Hematopoietic multipotent progenitor cell treated with erythropoietin and hydrocortisone succinate and interleukin-3 and kit ligand, for 17 days (in vitro differentiated cells): ENCODE data around the gene DHX29.

Experiments used
- DNase-seq: peaks from one replicate; pipeline ENCODE4 v3.0.0-alpha.2; 2015; ENCODE audit warnings: low spot score

Gene DHX29

DNA sequence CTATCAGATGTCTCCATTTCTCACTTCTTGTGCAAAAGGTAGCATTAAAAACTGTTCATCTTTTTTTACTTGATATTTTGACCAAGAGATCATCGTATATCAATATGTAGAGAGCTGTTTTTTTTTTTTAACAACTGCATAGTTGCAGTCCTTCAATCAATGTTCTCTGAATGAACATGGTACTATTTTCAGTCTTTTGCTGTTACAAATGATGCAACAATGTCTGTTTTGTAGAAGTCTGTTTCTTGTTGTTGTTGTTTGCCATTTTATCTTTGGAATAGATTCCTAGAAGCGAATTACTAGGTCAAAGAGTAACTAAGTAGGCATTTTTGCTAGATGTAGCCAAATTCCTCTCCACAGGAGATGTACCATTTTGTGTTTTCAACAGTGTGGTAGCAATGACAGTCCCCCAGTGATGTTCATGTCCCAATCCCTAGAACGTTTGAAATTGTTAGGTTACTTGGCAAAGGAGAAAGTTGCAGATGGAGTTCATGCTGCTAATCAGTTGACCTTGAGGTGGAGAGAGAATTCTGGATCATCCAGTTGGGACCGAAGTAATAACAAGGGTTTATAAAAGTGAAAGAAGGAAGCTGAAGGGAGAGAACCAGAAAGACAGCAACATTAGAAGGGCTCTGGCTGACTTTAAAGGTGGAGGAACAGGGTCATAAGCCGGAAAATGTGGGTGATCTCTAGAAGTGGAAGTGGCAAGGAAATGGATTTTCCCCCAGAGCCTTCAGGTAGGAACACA is 6.5 kb upstream of the DHX29 start:
- no peak for DNase-seq

DNA sequence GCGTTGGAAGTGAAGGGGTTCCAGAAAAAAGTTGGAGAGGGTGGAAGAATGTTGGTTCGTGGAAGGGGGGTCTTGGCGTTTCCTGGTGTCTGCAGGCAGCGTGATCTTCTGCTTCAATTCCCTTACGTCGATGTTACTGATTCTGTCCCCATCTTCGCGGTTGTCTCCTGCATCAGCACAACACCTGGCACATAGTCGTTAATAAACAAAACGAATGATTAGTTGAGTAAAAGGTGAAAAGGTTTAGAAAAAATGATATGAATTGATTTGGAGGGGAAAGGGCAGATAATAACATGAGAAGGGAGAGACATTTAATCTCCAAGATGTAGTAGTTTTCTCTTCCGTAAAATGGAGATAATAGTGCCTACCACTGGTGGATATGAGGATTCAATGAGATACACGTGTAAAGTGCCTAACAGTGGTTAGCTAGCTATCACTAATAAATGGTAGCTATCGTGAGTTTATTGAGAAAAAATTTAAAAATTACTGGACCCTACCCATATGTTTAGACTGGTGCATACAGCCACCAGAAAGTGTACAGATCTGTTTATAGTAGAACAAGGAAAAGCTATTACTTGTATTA is 851 bp upstream of the DHX29 start:
- peak; percentile 50 for DNase-seq

DNA sequence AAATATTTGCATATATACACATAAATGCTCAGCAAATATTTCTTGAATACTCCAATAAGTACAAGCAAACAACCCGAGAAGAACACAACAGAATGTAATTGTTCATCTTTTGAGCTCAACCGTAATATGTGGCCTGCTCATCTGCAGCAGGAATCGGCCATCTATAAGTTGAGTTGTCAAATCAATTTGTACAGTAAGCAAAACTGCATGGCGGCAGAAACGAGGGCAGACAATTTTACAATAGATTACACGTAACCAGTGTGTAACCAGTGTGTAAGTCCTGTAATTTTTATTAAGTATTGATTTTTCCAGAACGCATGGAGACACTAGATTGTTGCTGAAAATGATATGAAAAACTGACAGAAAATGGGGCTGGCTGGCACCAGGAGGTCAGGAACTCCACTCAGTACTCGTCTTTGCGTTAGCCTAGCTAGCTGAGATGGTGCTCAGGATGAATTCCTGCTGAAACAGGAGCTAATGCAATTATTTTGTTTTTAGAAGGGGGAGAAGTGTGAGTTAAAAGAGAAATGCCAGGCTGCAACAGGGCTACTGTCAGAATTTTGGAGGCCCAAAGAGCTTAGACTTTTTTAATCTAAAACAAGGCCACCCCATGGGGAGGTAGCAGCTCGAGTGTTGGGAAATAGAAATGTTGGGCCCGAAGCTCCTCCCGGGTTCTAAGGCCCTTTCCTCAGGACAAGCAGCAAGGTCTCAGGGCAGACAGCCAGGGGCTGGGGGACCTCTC is 682 bp downstream of the DHX29 start:
- peak; percentile 35 for DNase-seq

DNA sequence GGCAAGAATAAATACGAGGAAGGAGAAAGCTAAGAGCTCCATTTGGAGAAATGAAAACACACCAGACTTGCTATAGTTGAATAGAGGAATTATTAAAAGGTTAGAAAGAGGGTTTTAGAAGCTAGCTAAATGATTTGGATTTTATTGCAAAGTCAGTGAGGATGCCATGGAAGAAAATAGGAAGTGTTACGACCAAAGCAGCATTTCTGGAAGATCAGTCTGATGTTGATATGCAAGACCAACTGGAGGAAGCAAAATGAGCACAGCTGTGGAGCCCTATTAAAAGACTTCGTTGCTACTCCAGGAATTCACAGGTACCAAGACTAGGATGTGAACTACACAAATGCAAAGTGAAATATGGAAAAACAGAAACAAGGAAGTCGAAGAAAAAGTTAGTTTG is 2.1 kb downstream of the DHX29 start:
- DNase-seq = peak; percentile 15

DNA sequence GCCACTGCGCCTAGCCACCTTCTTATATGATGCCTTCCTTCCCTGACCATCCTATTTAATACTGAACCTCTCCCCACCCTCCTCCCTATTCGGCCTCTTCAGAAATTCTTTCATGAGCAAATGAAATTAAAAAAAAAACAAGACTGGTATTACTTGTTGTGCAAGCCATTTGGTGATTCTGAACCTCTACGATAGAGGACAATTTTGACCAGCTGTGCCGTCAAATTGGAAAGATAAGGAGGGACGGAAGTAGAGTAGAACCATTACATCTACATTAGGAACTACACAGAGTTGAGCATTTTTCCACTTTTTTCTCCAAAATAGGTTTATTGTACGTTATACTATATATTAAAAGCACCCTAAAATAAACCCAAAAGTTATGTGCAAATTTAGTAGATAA is 2.9 kb downstream of the DHX29 start:
- DNase-seq = peak; percentile 32

DNA sequence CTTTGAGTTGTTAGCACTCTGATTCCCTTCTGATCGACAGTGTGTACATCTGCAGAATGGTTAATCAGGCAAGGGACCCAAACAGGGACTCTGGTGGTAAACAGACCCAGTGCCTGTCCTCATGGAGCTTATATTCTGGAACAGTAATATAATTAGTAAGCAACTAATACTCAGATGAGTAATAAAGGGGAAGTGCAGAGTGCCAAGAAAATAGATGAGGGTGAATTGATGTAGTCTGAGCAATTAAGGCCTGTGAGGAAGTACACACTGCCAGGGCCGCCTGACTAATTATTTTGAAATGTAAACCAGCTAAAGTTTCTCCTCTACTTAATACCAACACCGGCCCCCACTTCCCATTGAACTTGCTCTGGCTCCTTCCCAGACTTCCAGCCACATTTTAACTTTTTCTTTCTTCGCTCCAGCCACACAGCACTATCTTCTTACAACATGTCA is 4.2 kb downstream of the DHX29 start:
- DNase-seq = peak; percentile 49

DNA sequence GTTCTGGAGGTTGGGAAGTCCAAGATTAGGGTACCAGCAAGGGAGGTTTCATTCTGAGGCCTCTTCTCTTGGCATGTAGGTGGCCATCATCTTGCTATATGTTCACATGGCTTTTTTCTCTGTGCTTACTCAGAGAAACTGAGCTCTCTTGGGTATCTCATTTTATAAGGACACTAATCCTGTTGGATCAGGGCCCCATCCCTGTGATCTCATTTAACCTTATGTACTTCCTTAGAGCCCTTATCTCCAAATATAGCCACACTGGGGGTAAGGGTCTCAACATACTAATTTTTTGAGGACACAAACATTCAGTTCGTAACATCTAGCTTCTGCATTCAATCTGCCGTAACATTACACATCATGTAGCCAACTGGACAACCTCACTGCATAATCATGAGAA is 6.6 kb downstream of the DHX29 start:
- no peak for DNase-seq

DNA sequence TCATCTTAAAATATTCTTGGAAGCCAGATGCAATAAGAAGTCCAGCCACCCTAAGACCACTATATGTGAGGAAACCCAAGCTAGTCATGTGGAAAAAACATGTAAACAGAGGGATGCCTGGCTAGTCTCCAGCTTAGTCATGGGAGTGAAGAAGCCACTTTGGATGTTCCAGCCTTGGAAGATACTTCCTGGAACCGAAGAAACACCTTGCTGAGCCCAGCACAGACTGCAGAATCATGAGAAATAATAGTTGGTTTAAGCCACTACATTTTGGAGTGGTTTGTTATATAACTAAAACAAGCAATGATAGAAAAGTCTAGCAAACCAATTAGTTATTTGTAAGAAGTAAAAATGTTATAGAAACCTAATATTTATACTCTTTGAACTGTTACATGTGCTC is 12.6 kb downstream of the DHX29 start:
- no peak for DNase-seq

DNA sequence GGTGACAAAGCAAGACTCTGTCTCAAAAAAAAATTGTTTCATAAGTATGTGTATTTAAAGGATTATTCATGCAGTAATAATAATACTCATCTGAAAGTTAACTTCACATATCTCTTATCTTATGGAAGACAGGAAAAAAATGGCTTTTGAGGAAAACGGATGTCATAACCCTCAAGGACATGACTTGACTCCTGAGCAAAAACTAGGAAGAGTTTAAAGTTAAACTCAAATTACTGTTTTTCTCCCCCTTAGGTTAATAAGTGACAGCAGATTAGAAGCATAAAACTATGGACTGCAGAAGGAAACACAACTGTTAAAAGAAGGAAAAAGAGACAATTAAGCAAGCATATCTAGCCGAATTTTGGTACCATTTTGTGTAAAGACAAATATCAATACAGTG is 16.5 kb downstream of the DHX29 start:
- DNase-seq = no peak

DNA sequence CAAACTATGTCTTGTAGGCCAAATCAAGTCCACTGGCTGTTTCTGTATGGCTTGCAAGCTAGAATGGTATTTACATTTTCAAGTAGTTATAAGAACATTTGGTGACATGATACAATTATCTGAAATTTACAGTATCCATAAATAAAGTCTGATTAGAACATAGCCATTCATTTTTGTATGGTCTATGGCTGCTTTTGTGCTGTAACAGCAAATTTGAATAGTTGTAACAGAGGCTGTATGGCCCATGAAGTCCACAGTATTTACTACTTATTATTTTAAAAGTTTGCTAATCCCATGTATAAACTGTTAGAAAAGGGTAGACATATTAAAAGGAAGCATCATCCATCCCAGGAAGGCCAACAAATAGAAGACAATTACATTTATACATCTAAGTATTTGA is 17.7 kb downstream of the DHX29 start:
- no peak for DNase-seq

DNA sequence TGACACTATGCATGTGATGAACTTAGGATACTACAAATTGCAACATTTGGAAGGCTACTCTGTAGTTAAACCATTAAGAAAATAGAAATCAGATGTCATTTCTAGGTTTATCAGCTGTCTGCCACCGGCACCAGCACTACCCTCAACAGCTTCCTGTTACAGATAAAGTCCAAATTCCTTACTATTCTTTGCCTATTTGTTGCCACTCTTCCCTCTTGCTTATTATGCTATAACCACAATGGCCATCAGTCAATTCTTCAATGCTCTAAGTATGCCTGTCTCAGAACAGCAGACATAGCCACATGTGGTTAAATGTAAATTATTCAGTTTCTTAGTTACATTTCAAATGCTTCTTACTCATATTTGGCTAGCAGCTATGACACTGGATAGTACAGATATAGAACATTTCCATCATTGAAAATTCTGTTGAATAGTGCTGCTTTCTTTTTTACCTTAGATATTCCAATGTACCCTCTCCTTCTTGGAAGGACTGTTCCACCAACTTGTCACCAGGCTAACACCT is 21.0 kb downstream of the DHX29 start:
- no peak for DNase-seq

DNA sequence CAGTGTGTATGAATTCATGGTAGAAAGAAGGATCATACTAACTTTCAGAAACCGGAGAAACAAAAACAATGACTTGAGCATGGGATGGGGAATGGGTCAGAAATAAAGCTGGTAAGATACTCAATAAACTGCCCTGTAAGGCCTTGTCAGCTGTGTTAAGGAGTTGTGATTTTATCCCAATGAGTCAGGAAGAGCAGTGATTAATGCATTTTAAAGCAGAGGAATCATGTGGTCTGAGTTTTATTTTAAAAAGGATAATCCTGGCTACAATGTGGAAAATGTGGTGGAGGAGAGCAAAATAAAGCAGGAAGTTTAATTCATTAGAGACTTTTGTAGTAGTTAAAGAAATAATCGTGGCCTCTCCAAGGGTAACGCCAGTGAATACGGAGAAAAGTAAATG is 28.7 kb downstream of the DHX29 start:
- DNase-seq = no peak

DNA sequence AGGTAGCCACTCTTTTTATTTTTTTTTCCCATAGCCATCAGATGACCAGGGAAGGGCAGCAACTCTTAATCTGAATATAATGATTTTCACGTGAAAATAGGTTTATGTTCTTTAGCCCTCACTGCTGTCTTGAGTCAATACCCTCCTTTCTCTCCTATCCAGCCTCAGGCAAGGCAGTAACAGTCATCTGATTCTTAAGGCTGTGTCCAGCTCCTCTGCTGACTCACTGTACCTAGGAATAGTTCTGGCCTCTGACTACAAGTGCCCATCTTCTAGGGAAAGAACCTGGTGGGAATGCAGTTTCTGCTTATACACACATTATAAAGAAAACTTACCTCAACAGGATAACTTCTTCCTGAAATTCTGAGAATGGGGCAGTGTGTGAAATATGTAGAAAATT is 30.7 kb downstream of the DHX29 start:
- DNase-seq = no peak

DNA sequence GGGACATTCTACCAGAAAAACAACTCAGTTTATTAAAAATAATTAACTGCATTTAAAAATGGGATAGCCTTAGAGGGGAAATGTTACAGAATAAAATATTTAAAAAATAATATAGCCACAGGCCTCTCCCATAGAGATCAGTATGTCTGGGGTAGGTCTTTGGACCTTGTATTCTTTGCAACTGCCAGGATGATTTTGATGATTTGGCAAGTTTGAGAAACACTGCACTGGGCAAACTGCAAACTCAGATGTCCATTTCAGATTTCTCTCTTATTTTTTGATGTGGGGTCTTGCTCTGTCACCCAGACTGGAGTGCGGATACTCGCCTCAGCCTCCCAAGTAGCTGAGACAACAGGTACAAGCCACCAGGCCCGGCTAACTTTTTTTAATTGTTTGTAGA is 49.2 kb downstream of the DHX29 start:
- DNase-seq = no peak

DNA sequence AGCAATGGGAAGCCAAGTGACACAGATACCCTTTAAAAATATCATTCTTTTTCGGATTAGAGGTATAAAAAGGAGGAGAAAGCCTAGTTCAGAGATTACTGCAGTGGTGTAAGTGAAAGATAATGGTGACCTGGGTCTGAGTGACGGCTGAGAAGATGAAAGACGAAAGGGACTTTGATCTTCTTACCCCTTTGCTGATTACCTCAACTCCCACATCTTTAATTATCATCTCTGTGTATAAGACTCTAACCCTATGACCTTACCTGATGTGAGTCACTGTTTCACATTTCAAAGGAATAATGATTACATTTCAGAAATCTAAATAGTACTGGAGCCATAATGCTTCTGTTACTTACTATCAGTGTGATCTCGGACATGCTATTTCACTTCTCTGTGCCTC is 52.7 kb downstream of the DHX29 start:
- no peak for DNase-seq

DNA sequence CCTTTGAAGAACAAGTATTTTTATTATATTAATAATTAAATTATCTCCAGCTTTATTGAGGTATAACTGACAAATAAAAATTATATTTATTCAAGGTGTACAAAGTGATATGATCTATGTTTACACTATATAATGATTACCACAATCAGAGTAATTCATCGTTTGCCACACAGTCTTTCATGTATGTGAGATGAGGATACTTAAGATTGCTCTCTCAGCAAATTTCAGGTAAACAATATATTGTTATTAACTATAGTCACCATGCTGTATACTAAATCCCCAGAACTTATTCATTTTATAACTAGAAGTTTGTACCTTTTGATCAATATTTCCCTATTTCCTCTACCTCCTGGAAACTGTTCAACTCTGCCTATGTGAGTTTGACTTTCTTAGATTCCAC is 57.4 kb downstream of the DHX29 start:
- DNase-seq = no peak

DNA sequence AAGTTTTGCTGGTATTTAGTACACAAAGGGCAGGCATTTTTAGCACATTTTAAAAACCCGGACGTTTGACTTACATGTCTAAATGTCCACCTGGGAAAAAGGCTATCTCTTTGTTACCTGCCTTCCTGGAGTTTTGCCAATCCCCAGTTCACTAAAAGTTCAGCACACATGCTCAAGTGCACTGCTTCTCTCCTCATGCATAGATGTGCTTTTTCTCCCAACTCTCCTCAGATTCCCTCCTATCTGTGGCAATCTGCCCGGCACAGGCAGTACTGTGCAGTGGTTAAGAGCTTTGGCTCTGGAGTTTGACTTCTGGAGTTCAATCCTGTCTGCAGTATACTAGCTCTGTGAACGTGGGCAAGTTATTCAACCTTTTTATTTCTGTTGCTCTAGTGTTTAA is 65.7 kb downstream of the DHX29 start:
- no peak for DNase-seq

DNA sequence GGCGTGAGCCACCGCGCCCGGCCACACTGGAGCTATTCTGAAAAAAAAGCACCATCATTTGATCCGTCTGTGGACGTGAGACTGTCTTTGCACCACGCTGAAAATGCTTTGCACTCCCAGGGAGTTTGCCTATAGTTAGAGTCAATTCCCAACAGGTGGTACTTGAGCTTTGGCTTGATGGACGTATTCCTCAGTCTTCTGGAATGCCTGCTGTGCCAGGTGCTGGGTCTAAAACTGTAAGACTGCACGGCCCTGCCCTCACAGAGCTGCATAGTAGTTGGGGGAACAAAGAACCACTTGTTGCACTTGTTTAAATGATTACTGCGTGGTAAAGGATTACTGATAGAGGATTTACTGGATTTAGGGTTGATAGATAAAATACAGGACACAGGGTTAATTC is 70.7 kb downstream of the DHX29 start:
- DNase-seq = no peak

DNA sequence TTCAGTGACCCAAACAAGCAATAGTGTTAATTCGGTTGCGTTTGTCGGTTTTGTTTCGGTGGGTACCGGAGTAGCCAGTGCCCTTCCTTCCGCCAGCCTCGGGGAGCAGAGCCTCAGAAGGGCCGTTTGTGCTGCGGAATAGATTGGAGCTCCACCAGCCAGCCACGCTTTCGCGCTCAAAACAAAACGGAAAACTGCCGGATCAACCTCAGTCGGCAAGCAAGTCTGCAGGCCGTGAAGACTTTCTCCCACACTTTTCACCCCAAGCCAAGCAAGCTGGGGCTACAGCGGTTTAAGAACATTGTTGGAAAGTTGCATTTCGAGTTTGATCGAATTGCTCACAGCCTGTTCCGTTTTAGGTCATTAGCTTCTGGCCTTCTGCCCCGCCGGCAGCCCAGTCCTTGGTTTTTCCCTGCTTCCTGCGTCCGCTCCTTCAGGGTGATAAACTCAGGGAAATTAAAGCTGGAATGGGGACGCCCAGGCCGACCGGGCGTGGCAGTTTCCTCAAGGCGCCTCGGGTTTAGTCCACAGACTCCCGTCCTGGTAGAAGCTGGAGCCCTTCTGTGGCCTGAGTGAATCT is 73.3 kb downstream of the DHX29 start:
- no peak for DNase-seq

DNA sequence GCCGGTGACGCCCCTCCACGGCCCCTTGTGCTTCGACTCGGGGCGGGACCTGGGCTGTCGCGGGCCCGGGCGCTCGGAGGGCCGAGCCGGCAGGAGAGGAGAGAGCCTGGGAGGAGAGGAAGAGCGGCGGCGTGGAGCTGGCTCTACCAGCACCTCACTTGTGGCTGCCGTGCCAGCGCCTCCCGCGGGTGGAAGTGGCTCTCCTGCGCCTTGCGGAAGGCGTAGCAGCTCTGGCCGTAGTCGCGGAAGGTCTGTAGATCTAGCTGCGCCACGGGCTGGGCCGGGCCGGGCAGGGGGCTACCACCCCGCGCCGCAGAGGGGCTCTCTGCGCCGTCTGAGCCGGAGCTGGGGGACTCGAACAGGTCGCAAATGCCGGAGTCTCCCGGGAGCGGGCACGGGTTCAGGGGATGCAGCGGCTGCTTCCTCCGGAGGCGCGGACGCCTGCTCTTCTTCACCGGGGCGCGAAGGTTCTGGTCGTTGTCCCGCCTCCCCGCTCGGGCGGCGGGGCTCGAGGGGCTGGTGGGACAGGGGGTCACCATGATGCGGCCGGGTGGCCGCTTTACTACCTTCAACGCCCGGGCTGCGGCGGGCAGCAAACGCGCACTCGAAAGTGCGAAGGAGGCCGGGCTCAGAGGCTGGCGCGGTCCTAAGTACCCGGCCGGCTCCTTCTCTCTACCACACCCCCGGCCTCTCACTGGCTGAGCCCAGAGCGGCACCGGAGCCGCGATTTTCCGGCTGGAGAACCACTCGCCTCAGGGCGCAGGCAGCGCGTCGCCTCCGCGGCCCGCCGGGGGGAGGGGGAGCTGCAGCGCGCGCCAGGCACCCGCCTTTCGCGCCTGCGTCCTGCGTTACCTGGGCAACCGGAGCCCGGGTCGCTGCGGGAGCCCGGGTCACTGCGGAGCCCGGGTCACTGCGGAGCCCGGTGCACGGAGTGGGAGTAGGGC is 74.2 kb downstream of the DHX29 start, which contains the start of gene CCNO:
CCNO (minus strand) TSS at position 624 of the 944 bp plus-strand sequence; CDS start at position 539, 85 bp downstream.
- DNase-seq = no peak

DNA sequence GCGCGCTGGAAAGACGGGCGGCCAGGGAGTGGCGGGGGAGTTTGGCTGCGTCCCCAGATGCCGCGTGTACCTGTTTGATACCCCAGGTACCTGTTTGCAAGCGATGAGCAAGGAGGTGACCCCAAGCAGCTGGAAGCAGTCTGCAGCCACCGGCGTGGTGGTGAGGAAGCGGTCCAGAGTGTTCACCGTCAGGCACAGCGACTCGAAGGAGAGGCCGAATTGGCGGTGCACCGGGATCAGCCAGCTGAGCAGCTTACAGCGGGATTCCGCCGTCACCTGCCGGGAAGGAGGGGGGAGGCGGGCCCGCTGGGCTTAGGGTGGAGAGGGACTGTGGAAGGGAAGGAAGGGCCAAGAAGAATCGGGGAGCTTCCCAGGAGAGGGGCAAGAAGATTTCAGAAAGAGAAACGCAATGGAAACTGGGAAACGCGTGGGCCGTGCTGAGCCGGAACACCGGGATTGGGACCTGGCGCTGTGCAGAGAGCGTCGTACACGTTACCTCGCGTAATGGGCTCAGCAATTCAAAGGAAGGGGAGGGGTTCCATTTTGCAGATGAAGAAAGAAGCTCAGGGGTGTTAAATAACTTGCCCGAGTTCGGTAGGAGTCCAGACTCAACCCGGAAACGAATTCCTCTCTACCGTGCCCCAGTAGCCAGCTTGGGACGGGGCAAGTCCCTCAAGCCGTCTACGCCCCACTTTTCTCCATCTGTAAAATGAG is 75.1 kb downstream of the DHX29 start:
- DNase-seq = no peak
